Smooth muscle cell (in vitro differentiated cells): ENCODE results near the gene TBPL2. TPM values are rescaled to one million over a fixed set of nuclear protein-coding genes. Genes with fewer than 3 reads are reported as not detected.
A peak's percentile ranks its signal among the peaks of the same experiment; 100 is the strongest.

ENCODE experiments used
- DNase-seq: peaks from one replicate; lab custom pipeline; 2025; ENCODE audit not compliant: unreplicated experiment; lab: John Stamatoyannopoulos, UW
- H2AFZ ChIP-seq: fragments of 200-600 bp; sonication (generic); 2 replicates; pipeline ENCODE4 v1.6.0; 2016; ENCODE audit warnings: antibody characterized with exemption, low read depth, mild to moderate bottlenecking
- H3F3A ChIP-seq: fragments of 200-600 bp; sonication (generic); 2 replicates; pipeline ENCODE4 v1.6.0; 2017; ENCODE audit warnings: antibody characterized with exemption, low read depth
- H3K27ac ChIP-seq: fragments of 200-600 bp; sonication (generic); 2 replicates; pipeline ENCODE4 v1.5.1; 2016; ENCODE audit warnings: low read depth, mild to moderate bottlenecking
- H3K27me3 ChIP-seq: fragments of 200-600 bp; sonication (generic); 2 replicates; pipeline ENCODE4 v1.6.1; 2016; ENCODE audit warnings: low read depth, mild to moderate bottlenecking
- H3K36me3 ChIP-seq: fragments of 200-600 bp; sonication (generic); 2 replicates; pipeline ENCODE4 v1.5.1; 2016; ENCODE audit warnings: low read depth
- H3K4me1 ChIP-seq: fragments of 200-600 bp; sonication (generic); 2 replicates; pipeline ENCODE4 v1.5.1; 2016; ENCODE audit warnings: low read depth
- H3K4me2 ChIP-seq: fragments of 200-600 bp; sonication (generic); 2 replicates; pipeline ENCODE4 v1.6.0; 2016; ENCODE audit warnings: mild to moderate bottlenecking
- H3K4me3 ChIP-seq: fragments of 200-600 bp; sonication (generic); 2 replicates; pipeline ENCODE4 v1.5.1; 2016; ENCODE audit warnings: mild to moderate bottlenecking
- H3K79me2 ChIP-seq: fragments of 200-600 bp; sonication (generic); 2 replicates; pipeline ENCODE4 v1.6.0; 2016; ENCODE audit warnings: low read depth, mild to moderate bottlenecking
- H3K9ac ChIP-seq: fragments of 200-600 bp; sonication (generic); 2 replicates; pipeline ENCODE4 v1.6.0; 2016; ENCODE audit warnings: low read depth
- H3K9me3 ChIP-seq: fragments of 200-600 bp; sonication (generic); replicated peaks from 2 replicates; pipeline ENCODE4 v1.5.1; 2016; ENCODE audit warnings: low read depth
- H4K20me1 ChIP-seq: fragments of 200-600 bp; sonication (generic); 2 replicates; pipeline ENCODE4 v1.6.0; 2016; ENCODE audit warnings: low read depth
- WGBS: methylation state at CpG from one replicate; pipeline ENCODE4 v1.1.7; 2016; ENCODE audit warnings: low lambda C conversion rate; 5-methylcytosine and 5-hydroxymethylcytosine counted together
- polyA plus RNA-seq: library from polyadenylated mRNA; unstranded; fragments of >200 nt; fragmentation: Nextera tagmentation; extraction: Ambion mirVana; gene quantifications from 2 replicates; pipeline ENCODE4 v1.2.1, GENCODE V29; 2016
- total RNA-seq: library from RNA; depleted of rRNA; stranded (reverse); fragments of >200 nt; gene quantifications from 2 replicates; pipeline ENCODE4 v1.2.3, GENCODE V29; 2014
- TF ChIP-seq, protein P1 (sequence below): fragments of 200-600 bp; sonication (generic); IDR thresholded peaks from 2 replicates; pipeline ENCODE4 v1.5.1; 2017; ENCODE audit warnings: borderline replicate concordance, mild to moderate bottlenecking, antibody characterized with exemption; ENCODE audit not compliant: insufficient read depth, poor library complexity, severe bottlenecking

The TBPL2 gene
- total and polyA plus RNA-seq, 2 experiments from 2014 or later = not detected

DNA sequence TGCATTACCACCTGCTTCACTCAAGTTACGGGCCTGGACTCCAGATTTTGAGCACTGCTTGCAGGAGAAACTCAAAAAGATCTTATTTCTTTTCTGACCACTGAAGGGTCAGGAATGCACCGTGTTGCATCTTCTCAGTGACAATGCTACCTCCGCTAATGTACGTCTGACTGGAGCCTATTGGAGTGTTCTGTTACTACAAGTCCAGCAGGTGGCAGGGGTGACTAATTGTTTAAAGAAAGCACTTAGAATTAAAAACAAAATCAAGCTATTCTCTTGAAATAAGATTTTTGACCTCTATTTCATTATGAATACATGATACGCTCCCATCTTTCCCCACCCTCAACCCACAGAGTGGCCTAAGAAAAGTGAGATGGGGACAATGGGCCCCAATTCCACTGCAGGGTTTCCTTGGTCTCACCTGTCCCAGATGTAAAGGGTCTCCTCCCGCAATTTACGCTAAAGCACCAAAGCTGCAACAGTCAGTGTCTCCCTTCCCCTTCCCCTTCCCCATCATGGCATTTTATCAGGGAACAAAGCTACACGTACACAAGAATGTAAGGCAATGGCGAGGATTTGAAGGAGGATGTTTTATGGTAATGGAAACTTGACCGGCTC lies 2.2 kb downstream of the TBPL2 start:
- WGBS = 66% methylated on average over 10 of the region's 10 CpGs
- no peak overlapping the region for H3K9ac ChIP-seq
- H3K36me3 ChIP-seq = no peaks in the 10 kb centered on the region
- H4K20me1 ChIP-seq = no peaks in the 10 kb centered on the region
- no peak overlapping the region for H3K27ac ChIP-seq
- H3K27me3 ChIP-seq = peaks cover 4% of the 10 kb centered on the region
- no peaks in the 10 kb centered on the region for H3K4me1 ChIP-seq
- H3K79me2 ChIP-seq = no peaks in the 10 kb centered on the region
- no peaks in the 10 kb centered on the region for H3F3A ChIP-seq
- no peaks in the 10 kb centered on the region for H3K9me3 ChIP-seq
- no peak for DNase-seq
- TF ChIP-seq, protein P1, sequence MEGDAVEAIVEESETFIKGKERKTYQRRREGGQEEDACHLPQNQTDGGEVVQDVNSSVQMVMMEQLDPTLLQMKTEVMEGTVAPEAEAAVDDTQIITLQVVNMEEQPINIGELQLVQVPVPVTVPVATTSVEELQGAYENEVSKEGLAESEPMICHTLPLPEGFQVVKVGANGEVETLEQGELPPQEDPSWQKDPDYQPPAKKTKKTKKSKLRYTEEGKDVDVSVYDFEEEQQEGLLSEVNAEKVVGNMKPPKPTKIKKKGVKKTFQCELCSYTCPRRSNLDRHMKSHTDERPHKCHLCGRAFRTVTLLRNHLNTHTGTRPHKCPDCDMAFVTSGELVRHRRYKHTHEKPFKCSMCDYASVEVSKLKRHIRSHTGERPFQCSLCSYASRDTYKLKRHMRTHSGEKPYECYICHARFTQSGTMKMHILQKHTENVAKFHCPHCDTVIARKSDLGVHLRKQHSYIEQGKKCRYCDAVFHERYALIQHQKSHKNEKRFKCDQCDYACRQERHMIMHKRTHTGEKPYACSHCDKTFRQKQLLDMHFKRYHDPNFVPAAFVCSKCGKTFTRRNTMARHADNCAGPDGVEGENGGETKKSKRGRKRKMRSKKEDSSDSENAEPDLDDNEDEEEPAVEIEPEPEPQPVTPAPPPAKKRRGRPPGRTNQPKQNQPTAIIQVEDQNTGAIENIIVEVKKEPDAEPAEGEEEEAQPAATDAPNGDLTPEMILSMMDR = peak; percentile 58
- H3K4me2 ChIP-seq = no peak overlapping the region
- no peak overlapping the region for H2AFZ ChIP-seq
- no peak overlapping the region for H3K4me3 ChIP-seq

DNA sequence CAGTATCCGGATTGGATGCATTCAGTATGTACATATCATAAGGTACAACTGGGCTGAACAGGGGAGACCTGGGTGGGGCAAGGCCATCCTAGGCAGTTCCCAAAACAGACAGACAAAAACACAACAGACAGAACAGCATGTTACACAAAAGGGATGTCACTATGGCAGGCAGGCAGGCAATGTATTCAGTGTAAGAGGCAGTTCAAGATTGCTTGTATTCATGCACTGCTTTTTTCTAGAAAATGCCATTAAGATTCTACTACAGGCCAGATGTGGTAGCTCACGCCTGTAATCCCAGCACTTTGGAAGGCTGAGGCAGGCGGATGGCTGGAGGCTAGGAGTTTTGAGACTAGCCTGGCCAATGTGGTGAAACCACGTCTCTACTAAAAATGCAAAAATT lies 3.5 kb downstream of the TBPL2 start:
- no peak for DNase-seq
- peaks cover 4% of the 10 kb centered on the region for H3K27me3 ChIP-seq
- no peak overlapping the region for H3K4me3 ChIP-seq
- H3K9me3 ChIP-seq = no peaks in the 10 kb centered on the region
- H3K9ac ChIP-seq = no peak overlapping the region
- 76% methylated on average over 4 of the region's 4 CpGs for WGBS
- no peak overlapping the region for H3K27ac ChIP-seq
- no peaks in the 10 kb centered on the region for H3K4me1 ChIP-seq
- H3F3A ChIP-seq = no peaks in the 10 kb centered on the region
- TF ChIP-seq, protein P1 = no peak
- no peaks in the 10 kb centered on the region for H4K20me1 ChIP-seq
- no peaks in the 10 kb centered on the region for H3K79me2 ChIP-seq
- no peak overlapping the region for H2AFZ ChIP-seq
- H3K36me3 ChIP-seq = no peaks in the 10 kb centered on the region
- no peak overlapping the region for H3K4me2 ChIP-seq

DNA sequence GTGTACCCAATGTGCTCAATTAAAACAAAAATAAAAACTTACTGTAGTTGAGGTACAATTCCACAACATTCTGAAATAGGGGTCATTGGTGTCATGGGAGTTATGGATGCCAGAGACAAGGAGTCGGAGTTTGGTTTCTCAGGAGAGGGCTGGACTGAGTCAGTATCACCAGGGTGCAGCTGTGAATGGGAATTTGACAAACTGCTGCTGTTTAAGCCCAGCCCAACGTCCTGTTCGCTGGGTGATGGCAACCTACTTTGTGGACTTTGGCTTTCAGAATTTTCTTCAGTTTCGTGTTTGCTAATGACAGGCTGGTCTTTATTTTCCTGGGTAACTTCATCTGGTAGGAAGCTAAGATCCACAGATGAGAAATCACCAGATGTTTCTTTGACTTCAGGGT lies 3.9 kb downstream of the TBPL2 start:
- no peak overlapping the region for H2AFZ ChIP-seq

More for the DNA sequence above, 3.9 kb downstream of the TBPL2 start:
- H3K36me3 ChIP-seq = no peaks in the 10 kb centered on the region
- WGBS = 62% methylated on average over 4 of the region's 4 CpGs
- H3K27ac ChIP-seq = no peak overlapping the region
- H3K27me3 ChIP-seq = peaks cover 4% of the 10 kb centered on the region
- TF ChIP-seq, protein P1 = no peak
- DNase-seq = no peak
- no peak overlapping the region for H3K4me2 ChIP-seq
- H3K79me2 ChIP-seq = no peaks in the 10 kb centered on the region
- no peaks in the 10 kb centered on the region for H3F3A ChIP-seq
- no peak overlapping the region for H3K4me3 ChIP-seq
- H4K20me1 ChIP-seq = no peaks in the 10 kb centered on the region
- H3K9ac ChIP-seq = no peak overlapping the region
- H3K4me1 ChIP-seq = no peaks in the 10 kb centered on the region
- H3K9me3 ChIP-seq = no peaks in the 10 kb centered on the region
